Liver (tissue), 9 donors: ENCODE results near the gene VPS13C. TPM values are rescaled to one million over a fixed set of nuclear protein-coding genes. Genes with fewer than 3 reads are reported as not detected.

Experiments
- DNase-seq: peaks from one replicate; pipeline ENCODE4 v3.0.0-alpha.2; 2017; ENCODE audit warnings: low spot score
- H3K27ac ChIP-seq, 2 donors: one replicate each; pipeline ENCODE4 v1.7.0; 2013; ENCODE audit warnings: inconsistent platforms in 2 of 2, low read length in 2 of 2, control low read depth in 1 of 2, low read depth in 1 of 2, mild to moderate bottlenecking in 1 of 2
- H3K27me3 ChIP-seq, 4 donors: one replicate each; pipeline versions ENCODE4 v1.6.1 to v1.7.0; 2013; ENCODE audit warnings: low read length in 3 of 4, inconsistent platforms in 1 of 4, mild to moderate bottlenecking in 1 of 4, moderate library complexity in 1 of 4; ENCODE audit not compliant: control insufficient read depth in 4 of 4, insufficient read depth in 4 of 4
- H3K36me3 ChIP-seq, 4 donors: one replicate each; pipeline versions ENCODE4 v1.6.1 to v1.7.0; 2013; ENCODE audit warnings: low read length in 3 of 4, mild to moderate bottlenecking in 3 of 4, low read depth in 1 of 4, moderate library complexity in 1 of 4; ENCODE audit not compliant: control insufficient read depth in 4 of 4, insufficient read depth in 3 of 4
- H3K4me1 ChIP-seq, 4 donors: one replicate each; pipeline versions ENCODE4 v1.6.1 to v1.7.0; 2013; ENCODE audit warnings: low read length in 3 of 4, mild to moderate bottlenecking in 3 of 4, moderate library complexity in 1 of 4; ENCODE audit not compliant: control insufficient read depth in 4 of 4, insufficient read depth in 4 of 4
- H3K4me3 ChIP-seq, 3 donors: one replicate each; pipeline versions ENCODE4 v1.6.1 to v1.7.0; 2013; ENCODE audit warnings: low read length in 3 of 3, control low read depth in 1 of 3, low read depth in 1 of 3, mild to moderate bottlenecking in 1 of 3
- H3K9ac ChIP-seq, 2 donors: one replicate each; pipeline ENCODE4 v1.7.0; 2013; ENCODE audit warnings: low read length in 2 of 2, mild to moderate bottlenecking in 2 of 2, moderate library complexity in 2 of 2, control low read depth in 1 of 2, low read depth in 1 of 2
- H3K9me3 ChIP-seq, 4 donors: one replicate each; pipeline versions ENCODE4 v1.6.1 to v1.7.0; 2013; ENCODE audit warnings: low read length in 3 of 4; ENCODE audit not compliant: control insufficient read depth in 4 of 4
- ATF3 ChIP-seq: IDR thresholded peaks from 2 replicates; pipeline ENCODE4 v1.6.1; 2016; ENCODE audit warnings: antibody characterized with exemption
- EGR1 ChIP-seq, 2 donors: IDR thresholded peaks; 2 replicates each; pipeline ENCODE4 v1.6.1; 2016 to 2018; ENCODE audit warnings: antibody characterized with exemption in 2 of 2, low read depth in 2 of 2
- FOXA1 ChIP-seq: IDR thresholded peaks from 2 replicates; pipeline ENCODE4 v1.6.1; 2016; ENCODE audit warnings: antibody characterized with exemption
- FOXA2 ChIP-seq: IDR thresholded peaks from 2 replicates; pipeline ENCODE4 v1.6.1; 2016; ENCODE audit warnings: antibody characterized with exemption
- GABPA ChIP-seq, 2 donors: IDR thresholded peaks in 1 of 2; conservative IDR thresholded peaks in 1 of 2; 2 replicates each; pipeline ENCODE4 v1.6.1; 2016; ENCODE audit warnings: antibody characterized with exemption in 2 of 2, mild to moderate bottlenecking in 1 of 2, moderate library complexity in 1 of 2
- HNF4A ChIP-seq, 2 donors: conservative IDR thresholded peaks; 2 replicates each; pipeline ENCODE4 v1.6.1; 2016; ENCODE audit warnings: antibody characterized with exemption in 2 of 2, mild to moderate bottlenecking in 2 of 2
- HNF4G ChIP-seq: IDR thresholded peaks from 2 replicates; pipeline ENCODE4 v1.6.1; 2016; ENCODE audit warnings: antibody characterized with exemption
- JUND ChIP-seq, 2 donors: IDR thresholded peaks; 2 replicates each; pipeline ENCODE4 v1.6.1; 2016; ENCODE audit warnings: antibody characterized with exemption in 2 of 2
- MAX ChIP-seq: IDR thresholded peaks from 2 replicates; pipeline ENCODE4 v1.6.1; 2016; ENCODE audit warnings: antibody characterized with exemption
- NR2F2 ChIP-seq: IDR thresholded peaks from 2 replicates; pipeline ENCODE4 v1.6.1; 2016; ENCODE audit warnings: antibody characterized with exemption
- RAD21 ChIP-seq, 2 donors: IDR thresholded peaks; 2 replicates each; pipeline ENCODE4 v1.6.1; 2016; ENCODE audit warnings: antibody characterized with exemption in 2 of 2, mild to moderate bottlenecking in 2 of 2
- RXRA ChIP-seq, 2 donors: IDR thresholded peaks; 2 replicates each; pipeline ENCODE4 v1.6.1; 2017 to 2018; ENCODE audit warnings: antibody characterized with exemption in 2 of 2, mild to moderate bottlenecking in 1 of 2
- SP1 ChIP-seq: IDR thresholded peaks from 2 replicates; pipeline ENCODE4 v1.6.1; 2018; ENCODE audit warnings: antibody characterized with exemption, mild to moderate bottlenecking
- TAF1 ChIP-seq: conservative IDR thresholded peaks from 2 replicates; pipeline ENCODE4 v1.6.1; 2016; ENCODE audit warnings: antibody characterized with exemption, mild to moderate bottlenecking
- YY1 ChIP-seq: IDR thresholded peaks from 2 replicates; pipeline ENCODE4 v1.6.1; 2016; ENCODE audit warnings: antibody characterized with exemption, mild to moderate bottlenecking
- ZBTB33 ChIP-seq: IDR thresholded peaks from 2 replicates; pipeline ENCODE4 v1.6.1; 2016; ENCODE audit warnings: antibody characterized with exemption
- WGBS: extraction: QIAGEN DNeasy Blood & Tissue Kit; methylation state at CpG from one replicate; pipeline ENCODE4 v1.1.7; 2013; 5-methylcytosine and 5-hydroxymethylcytosine counted together
- polyA plus RNA-seq, 2 donors: library from polyadenylated mRNA; stranded (reverse) in 1 of 2; unstranded in 1 of 2; fragments of 200-250 nt in 1 of 2; fragments of >200 nt in 1 of 2; fragmentation: Nextera tagmentation in 1 of 2; extraction: Ambion mirVana in 1 of 2; gene quantifications; one replicate each; pipeline versions ENCODE4 v1.2.1 to v1.2.3, GENCODE V29; 2013 to 2015
- total RNA-seq, 2 donors: library from RNA; depleted of rRNA; stranded (reverse); fragments of >200 nt; gene quantifications; one replicate each; pipeline ENCODE4 v1.2.3, GENCODE V29; 2014
- TF ChIP-seq, protein P1 (sequence below): IDR thresholded peaks from 2 replicates; pipeline ENCODE4 v1.6.1; 2016; ENCODE audit warnings: antibody characterized with exemption, mild to moderate bottlenecking
- donor health status: healthy.
- donor health status: healthy.
- donor health status: healthy.
- donor health status: healthy.
- donor health status: healthy.

VPS13C gene
- total and polyA plus RNA-seq, 4 donors: 5.4 to 42.0 (median 17.4) TPM

GRCh38 chr15:61853195-61853594 is 207.1 kb downstream of the VPS13C start:
- Histone ChIP-seq H3K9ac (no peak overlapping the region), H3K36me3 (peaks cover 4 to 15% (median 6%) of the 10 kb centered on the region in 4 donors), H3K27ac (no peak overlapping the region), H3K4me3 (no peak overlapping the region), H3K9me3 (no peaks in the 10 kb centered on the region), H3K27me3 (no peaks in the 10 kb centered on the region), H3K4me1 (no peaks in the 10 kb centered on the region)
- no peak for TF ChIP-seq ZBTB33
- TF ChIP-seq, protein P1, sequence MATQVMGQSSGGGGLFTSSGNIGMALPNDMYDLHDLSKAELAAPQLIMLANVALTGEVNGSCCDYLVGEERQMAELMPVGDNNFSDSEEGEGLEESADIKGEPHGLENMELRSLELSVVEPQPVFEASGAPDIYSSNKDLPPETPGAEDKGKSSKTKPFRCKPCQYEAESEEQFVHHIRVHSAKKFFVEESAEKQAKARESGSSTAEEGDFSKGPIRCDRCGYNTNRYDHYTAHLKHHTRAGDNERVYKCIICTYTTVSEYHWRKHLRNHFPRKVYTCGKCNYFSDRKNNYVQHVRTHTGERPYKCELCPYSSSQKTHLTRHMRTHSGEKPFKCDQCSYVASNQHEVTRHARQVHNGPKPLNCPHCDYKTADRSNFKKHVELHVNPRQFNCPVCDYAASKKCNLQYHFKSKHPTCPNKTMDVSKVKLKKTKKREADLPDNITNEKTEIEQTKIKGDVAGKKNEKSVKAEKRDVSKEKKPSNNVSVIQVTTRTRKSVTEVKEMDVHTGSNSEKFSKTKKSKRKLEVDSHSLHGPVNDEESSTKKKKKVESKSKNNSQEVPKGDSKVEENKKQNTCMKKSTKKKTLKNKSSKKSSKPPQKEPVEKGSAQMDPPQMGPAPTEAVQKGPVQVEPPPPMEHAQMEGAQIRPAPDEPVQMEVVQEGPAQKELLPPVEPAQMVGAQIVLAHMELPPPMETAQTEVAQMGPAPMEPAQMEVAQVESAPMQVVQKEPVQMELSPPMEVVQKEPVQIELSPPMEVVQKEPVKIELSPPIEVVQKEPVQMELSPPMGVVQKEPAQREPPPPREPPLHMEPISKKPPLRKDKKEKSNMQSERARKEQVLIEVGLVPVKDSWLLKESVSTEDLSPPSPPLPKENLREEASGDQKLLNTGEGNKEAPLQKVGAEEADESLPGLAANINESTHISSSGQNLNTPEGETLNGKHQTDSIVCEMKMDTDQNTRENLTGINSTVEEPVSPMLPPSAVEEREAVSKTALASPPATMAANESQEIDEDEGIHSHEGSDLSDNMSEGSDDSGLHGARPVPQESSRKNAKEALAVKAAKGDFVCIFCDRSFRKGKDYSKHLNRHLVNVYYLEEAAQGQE: no peak
- DNase-seq: no peak
- 98% methylated on average over 1 of the region's 1 CpG for WGBS

DNA sequence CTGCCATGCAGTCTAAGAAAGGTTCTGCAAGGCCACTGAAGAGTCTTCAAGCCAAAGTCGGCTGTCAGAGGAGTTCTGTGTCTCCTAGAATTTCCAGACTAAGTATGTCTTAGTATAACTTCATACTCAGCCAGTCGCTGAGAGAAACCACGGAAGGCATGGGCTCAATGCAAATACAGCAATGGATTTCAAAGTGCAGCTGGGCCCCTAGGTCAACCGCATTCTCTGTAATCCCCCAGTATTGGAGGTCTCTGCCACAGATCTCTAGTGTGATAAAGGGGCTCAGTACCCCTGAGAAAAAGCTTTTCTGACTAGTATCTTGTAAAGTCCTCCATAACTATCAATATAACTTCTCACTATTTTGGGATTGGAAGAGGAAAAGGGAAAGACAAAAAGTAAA is 208.3 kb downstream of the VPS13C start:
- TF ChIP-seq, protein P1: no peak
- no peak for TF ChIP-seq JUND (IDR thresholded peaks at IDR 0.05)
- TF ChIP-seq EGR1 (IDR thresholded peaks at IDR 0.05; ENCODE audit: low read depth in 2 of 2): no peak
- no peak for TF ChIP-seq FOXA1
- no peak for TF ChIP-seq HNF4A (conservative IDR thresholded peaks at IDR 0.05)
- no peak for TF ChIP-seq RXRA (IDR thresholded peaks at IDR 0.05)
- no peak for TF ChIP-seq ZBTB33
- no peak for TF ChIP-seq YY1
- TF ChIP-seq MAX: no peak
- no peak for TF ChIP-seq RAD21 (IDR thresholded peaks at IDR 0.05)
- no peak for TF ChIP-seq SP1
- TF ChIP-seq NR2F2: no peak
- no peak for TF ChIP-seq FOXA2
- no peak for TF ChIP-seq GABPA (IDR thresholded peaks at IDR 0.05 in 1 of 2, conservative IDR thresholded peaks at IDR 0.05 in 1 of 2)
- TF ChIP-seq ATF3: no peak
- TF ChIP-seq TAF1: no peak
- no peak for TF ChIP-seq HNF4G
- Histone ChIP-seq H3K27ac (no peak overlapping the region), H3K9ac (no peak overlapping the region), H3K4me3 (no peak overlapping the region), H3K27me3 (no peaks in the 10 kb centered on the region), H3K9me3 (no peaks in the 10 kb centered on the region), H3K4me1 (no peaks in the 10 kb centered on the region), H3K36me3 (peaks cover 4 to 15% (median 6%) of the 10 kb centered on the region in 4 donors)
- no peak for DNase-seq
- 97% methylated on average over 4 of the region's 4 CpGs for WGBS
